PFSK-1 (cell line): ENCODE data around the gene GPC6.

Experiments used
- POLR2AphosphoS5 ChIP-seq: IDR thresholded peaks from 2 replicates; pipeline ENCODE4 v1.6.1; 2012; ENCODE audit warnings: low read depth, mild to moderate bottlenecking, control low read depth, low read length, moderate library complexity
- SIN3A ChIP-seq: IDR thresholded peaks from 2 replicates; pipeline ENCODE4 v1.6.1; 2012; ENCODE audit warnings: mild to moderate bottlenecking, low read length, moderate library complexity, borderline replicate concordance; ENCODE audit not compliant: insufficient read depth
- TAF1 ChIP-seq: IDR thresholded peaks from 2 replicates; pipeline ENCODE4 v1.6.1; 2012; ENCODE audit warnings: low read length, control low read depth, borderline replicate concordance; ENCODE audit not compliant: insufficient read depth

DNA sequence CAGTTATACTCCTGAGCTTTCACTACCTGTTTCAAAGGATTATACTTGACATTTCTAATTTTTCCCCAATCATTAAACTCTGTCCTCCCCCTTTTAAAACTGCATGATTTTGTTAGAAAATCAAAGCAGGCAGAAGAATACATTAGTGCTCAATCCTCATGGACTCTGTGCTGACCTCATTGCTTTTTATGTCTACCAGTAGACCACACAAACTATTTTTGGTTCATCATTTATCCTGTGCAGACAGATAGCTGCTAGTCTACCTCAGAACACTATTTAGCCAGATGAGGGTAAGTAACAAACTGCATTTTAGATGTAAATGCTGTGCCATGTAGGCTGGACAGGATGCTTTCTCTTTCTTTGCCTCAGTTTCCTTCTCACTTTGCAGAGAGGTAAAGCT lies 1016.9 kb downstream of the GPC6 start:
- TF ChIP-seq TAF1 = no peak
- no peak for TF ChIP-seq POLR2AphosphoS5
- no peak for TF ChIP-seq SIN3A
